C4-2B (cell line): Measurements from ENCODE around the gene FBXO8.

Experiments used
- ZFX ChIP-seq: fragments of 450-650 bp; IDR thresholded peaks from 2 replicates; pipeline ENCODE4 v1.6.1; 2017
- TF ChIP-seq, protein P1 (sequence below): fragments of 450-650 bp; conservative IDR thresholded peaks from 2 replicates; pipeline ENCODE4 v1.5.1; 2017; ENCODE audit warnings: mild to moderate bottlenecking

GRCh38 chr4:174252412-174252811, 31.1 kb downstream of the FBXO8 start:
- TF ChIP-seq, protein P1, sequence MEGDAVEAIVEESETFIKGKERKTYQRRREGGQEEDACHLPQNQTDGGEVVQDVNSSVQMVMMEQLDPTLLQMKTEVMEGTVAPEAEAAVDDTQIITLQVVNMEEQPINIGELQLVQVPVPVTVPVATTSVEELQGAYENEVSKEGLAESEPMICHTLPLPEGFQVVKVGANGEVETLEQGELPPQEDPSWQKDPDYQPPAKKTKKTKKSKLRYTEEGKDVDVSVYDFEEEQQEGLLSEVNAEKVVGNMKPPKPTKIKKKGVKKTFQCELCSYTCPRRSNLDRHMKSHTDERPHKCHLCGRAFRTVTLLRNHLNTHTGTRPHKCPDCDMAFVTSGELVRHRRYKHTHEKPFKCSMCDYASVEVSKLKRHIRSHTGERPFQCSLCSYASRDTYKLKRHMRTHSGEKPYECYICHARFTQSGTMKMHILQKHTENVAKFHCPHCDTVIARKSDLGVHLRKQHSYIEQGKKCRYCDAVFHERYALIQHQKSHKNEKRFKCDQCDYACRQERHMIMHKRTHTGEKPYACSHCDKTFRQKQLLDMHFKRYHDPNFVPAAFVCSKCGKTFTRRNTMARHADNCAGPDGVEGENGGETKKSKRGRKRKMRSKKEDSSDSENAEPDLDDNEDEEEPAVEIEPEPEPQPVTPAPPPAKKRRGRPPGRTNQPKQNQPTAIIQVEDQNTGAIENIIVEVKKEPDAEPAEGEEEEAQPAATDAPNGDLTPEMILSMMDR: no peak
- TF ChIP-seq ZFX: no peak
